GM06990 (cell line): ENCODE data around the gene CCDC47.

ENCODE experiments used
- DNase-seq: peaks from one replicate; pipeline ENCODE4 v3.0.0-alpha.2; 2011; ENCODE audit not compliant: insufficient read length; ENCODE audit errors: extremely low read depth
- H3K27me3 ChIP-seq: replicated peaks from 2 replicates; pipeline ENCODE4 v1.6.0; 2011; ENCODE audit warnings: low read length; ENCODE audit not compliant: control insufficient read depth, insufficient read depth
- H3K36me3 ChIP-seq: 2 replicates; pipeline ENCODE4 v1.5.1; 2011; ENCODE audit warnings: low read length; ENCODE audit not compliant: control insufficient read depth, insufficient read depth
- H3K4me3 ChIP-seq: replicated peaks from 2 replicates; pipeline ENCODE4 v1.5.1; 2011; ENCODE audit warnings: low read depth, mild to moderate bottlenecking, control low read depth, low read length
- TF ChIP-seq, protein P1 (sequence below): IDR thresholded peaks from 2 replicates; pipeline ENCODE4 v1.5.1; 2011; ENCODE audit warnings: low read length, control low read depth, mild to moderate bottlenecking, inconsistent platforms; ENCODE audit not compliant: insufficient read depth, poor library complexity, severe bottlenecking

The CCDC47 gene

GRCh38 chr17:63716426-63716825 is 57.0 kb downstream of the CCDC47 start:
- Histone ChIP-seq H3K27me3 (no peaks in the 10 kb centered on the region), H3K36me3 (peaks cover 14% of the 10 kb centered on the region), H3K4me3 (no peak overlapping the region)
- TF ChIP-seq, protein P1, sequence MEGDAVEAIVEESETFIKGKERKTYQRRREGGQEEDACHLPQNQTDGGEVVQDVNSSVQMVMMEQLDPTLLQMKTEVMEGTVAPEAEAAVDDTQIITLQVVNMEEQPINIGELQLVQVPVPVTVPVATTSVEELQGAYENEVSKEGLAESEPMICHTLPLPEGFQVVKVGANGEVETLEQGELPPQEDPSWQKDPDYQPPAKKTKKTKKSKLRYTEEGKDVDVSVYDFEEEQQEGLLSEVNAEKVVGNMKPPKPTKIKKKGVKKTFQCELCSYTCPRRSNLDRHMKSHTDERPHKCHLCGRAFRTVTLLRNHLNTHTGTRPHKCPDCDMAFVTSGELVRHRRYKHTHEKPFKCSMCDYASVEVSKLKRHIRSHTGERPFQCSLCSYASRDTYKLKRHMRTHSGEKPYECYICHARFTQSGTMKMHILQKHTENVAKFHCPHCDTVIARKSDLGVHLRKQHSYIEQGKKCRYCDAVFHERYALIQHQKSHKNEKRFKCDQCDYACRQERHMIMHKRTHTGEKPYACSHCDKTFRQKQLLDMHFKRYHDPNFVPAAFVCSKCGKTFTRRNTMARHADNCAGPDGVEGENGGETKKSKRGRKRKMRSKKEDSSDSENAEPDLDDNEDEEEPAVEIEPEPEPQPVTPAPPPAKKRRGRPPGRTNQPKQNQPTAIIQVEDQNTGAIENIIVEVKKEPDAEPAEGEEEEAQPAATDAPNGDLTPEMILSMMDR = no peak
- DNase-seq = no peak

GRCh38 chr17:63714550-63715277 is 58.7 kb downstream of the CCDC47 start:
- H3K36me3 ChIP-seq = peaks cover 24% of the 10 kb centered on the region

GRCh38 chr17:63709110-63709509 is 64.3 kb downstream of the CCDC47 start:
- TF ChIP-seq, protein P1 = no peak
- H3K27me3 ChIP-seq = no peaks in the 10 kb centered on the region
- H3K4me3 ChIP-seq = no peak overlapping the region
- no peak for DNase-seq
- H3K36me3 ChIP-seq = peaks cover 34% of the 10 kb centered on the region

More at GRCh38 chr17:63714550-63715277, 58.7 kb downstream of the CCDC47 start:
- Histone ChIP-seq H3K27me3 (no peaks in the 10 kb centered on the region), H3K4me3 (no peak overlapping the region)
- TF ChIP-seq, protein P1 = no peak
- DNase-seq = no peak

GRCh38 chr17:63707151-63707550 is 66.2 kb downstream of the CCDC47 start:
- peaks cover 39% of the 10 kb centered on the region for H3K36me3 ChIP-seq

DNA sequence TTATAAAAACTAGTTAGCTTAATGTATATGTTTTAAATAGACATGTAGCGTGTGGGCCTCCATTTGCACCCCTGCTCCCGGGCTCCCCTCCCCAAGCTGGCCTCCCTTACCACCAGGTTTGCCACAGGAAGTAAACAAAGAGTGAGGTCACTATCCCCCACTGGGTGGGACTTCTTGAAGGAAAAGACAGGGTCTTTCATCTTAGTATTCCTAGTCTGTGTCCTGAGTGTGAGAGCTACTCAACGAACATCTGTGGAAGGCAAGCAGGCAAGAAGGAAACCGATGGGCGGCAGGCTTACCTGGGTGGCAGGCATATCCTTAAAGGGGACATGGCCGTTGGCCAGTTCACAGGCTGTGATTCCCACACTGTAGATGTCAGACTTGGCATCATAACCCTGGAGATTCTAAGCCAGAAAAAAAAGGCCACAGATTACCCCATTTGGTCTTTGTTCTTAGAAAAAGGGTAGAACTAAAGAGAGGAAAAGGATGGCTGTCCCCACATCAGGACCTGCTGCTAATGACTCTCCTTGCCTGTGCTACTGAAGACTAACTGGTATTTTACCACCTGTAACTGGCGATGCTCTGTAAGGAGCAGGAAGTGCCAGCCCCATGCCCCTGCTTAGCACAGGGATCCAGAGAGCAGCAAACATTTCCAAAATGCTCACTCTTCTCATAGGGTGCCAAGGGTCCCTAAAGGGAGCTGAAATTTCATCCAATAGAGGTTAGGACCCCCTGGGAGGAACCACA is 66.9 kb downstream of the CCDC47 start:
- no peak for DNase-seq
- TF ChIP-seq, protein P1 = no peak
- H3K27me3 ChIP-seq = no peaks in the 10 kb centered on the region
- no peak overlapping the region for H3K4me3 ChIP-seq
- peaks cover 34% of the 10 kb centered on the region for H3K36me3 ChIP-seq

More at GRCh38 chr17:63707151-63707550, 66.2 kb downstream of the CCDC47 start:
- no peak overlapping the region for H3K4me3 ChIP-seq
- H3K27me3 ChIP-seq = no peaks in the 10 kb centered on the region
- TF ChIP-seq, protein P1 = no peak
- DNase-seq = no peak
